Astrocyte (in vitro differentiated cells and primary cell): ENCODE measurements around the gene ZNF26.
"Not testable (repeated sequence)": the region's sequence is repeated elsewhere in the genome, so short reads cannot be mapped to it uniquely, and the experiment has no call there.

Source experiments
- EZH2 ChIP-seq: IDR thresholded peaks from 2 replicates; pipeline ENCODE4 v1.6.1; 2012; ENCODE audit warnings: mild to moderate bottlenecking, low read length, inconsistent platforms; ENCODE audit not compliant: insufficient read depth
- TF ChIP-seq, protein P1 (sequence below): IDR thresholded peaks from 2 replicates; pipeline ENCODE4 v1.5.1; 2011; ENCODE audit warnings: low read depth, mild to moderate bottlenecking, inconsistent platforms, low read length, moderate library complexity; ENCODE audit not compliant: insufficient read depth

DNA sequence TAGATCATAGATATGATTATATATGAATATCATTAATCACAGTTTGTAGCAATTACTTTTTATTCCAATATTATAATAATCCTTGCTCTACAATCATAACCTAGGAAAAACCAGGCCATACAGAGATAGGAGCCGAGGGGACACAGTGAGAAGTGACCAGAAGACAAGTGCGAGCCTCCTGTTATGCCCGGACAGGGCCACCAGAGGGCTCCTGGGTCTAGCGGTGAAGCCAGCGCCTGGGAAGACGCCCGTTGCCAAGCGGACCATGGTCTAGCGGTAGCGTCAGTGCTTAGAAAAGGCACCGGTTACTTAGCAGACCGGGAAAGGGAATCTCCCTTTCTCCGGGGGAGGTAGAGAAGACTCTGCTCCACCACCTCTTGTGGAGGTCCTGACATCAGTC, 9.3 kb upstream of the ZNF26 start:
- TF ChIP-seq, protein P1, sequence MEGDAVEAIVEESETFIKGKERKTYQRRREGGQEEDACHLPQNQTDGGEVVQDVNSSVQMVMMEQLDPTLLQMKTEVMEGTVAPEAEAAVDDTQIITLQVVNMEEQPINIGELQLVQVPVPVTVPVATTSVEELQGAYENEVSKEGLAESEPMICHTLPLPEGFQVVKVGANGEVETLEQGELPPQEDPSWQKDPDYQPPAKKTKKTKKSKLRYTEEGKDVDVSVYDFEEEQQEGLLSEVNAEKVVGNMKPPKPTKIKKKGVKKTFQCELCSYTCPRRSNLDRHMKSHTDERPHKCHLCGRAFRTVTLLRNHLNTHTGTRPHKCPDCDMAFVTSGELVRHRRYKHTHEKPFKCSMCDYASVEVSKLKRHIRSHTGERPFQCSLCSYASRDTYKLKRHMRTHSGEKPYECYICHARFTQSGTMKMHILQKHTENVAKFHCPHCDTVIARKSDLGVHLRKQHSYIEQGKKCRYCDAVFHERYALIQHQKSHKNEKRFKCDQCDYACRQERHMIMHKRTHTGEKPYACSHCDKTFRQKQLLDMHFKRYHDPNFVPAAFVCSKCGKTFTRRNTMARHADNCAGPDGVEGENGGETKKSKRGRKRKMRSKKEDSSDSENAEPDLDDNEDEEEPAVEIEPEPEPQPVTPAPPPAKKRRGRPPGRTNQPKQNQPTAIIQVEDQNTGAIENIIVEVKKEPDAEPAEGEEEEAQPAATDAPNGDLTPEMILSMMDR = not testable (repeated sequence)
- TF ChIP-seq EZH2 = not testable (repeated sequence)
